Measurements from ENCODE around the gene WWOX.

Gene WWOX

GRCh38 chr16:78209951-78210661, 110.7 kb downstream of the WWOX start:
- H3K4me3 ChIP-seq (replicated peaks in 1 of 2; ENCODE audit: low read depth in 2 of 2, low read length in 2 of 2): no peak overlapping the region
- TF ChIP-seq CTCF (IDR thresholded peaks at IDR 0.05; ENCODE audit: low read depth, low read length): no peak
- peak in 1 of 2 donors; percentile 12 for DNase-seq (ENCODE audit: low read depth in 2 of 2)

GRCh38 chr16:78211020-78211599, 111.7 kb downstream of the WWOX start:
- no peak overlapping the region for H3K4me3 ChIP-seq (replicated peaks in 1 of 2; ENCODE audit: low read depth in 2 of 2, low read length in 2 of 2)
- DNase-seq (ENCODE audit: low read depth in 2 of 2): no peak
- no peak for TF ChIP-seq CTCF (IDR thresholded peaks at IDR 0.05; ENCODE audit: low read depth, low read length)

GRCh38 chr16:78211946-78212345, 112.5 kb downstream of the WWOX start:
- TF ChIP-seq CTCF (IDR thresholded peaks at IDR 0.05; ENCODE audit: low read depth, low read length): no peak
- no peak overlapping the region for H3K4me3 ChIP-seq (replicated peaks in 1 of 2; ENCODE audit: low read depth in 2 of 2, low read length in 2 of 2)
- no peak for DNase-seq (ENCODE audit: low read depth in 2 of 2)

DNA sequence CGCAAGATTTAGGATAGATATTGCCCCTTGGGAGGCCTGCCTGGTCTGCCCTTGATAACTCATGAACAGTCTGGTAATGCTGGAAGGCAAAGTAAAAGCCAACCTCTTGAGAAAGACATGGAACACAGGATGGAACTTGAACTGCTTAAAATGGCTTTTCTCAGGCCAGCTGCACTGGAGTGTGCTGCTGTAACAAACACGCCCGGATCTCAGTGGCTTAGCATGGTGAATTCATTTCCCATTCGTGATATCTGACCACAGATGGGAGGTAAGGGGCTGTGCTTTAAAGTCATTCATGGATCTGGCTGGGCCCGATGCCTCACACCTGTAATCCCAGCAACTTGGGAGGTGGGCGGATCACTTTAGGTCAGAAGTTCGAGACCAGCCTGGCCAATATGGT, 113.2 kb downstream of the WWOX start:
- no peak overlapping the region for H3K4me3 ChIP-seq (replicated peaks in 1 of 2; ENCODE audit: low read depth in 2 of 2, low read length in 2 of 2)
- no peak for TF ChIP-seq CTCF (IDR thresholded peaks at IDR 0.05; ENCODE audit: low read depth, low read length)
- no peak for DNase-seq (ENCODE audit: low read depth in 2 of 2)

- no peak for TF ChIP-seq CTCF (IDR thresholded peaks at IDR 0.05; ENCODE audit: low read depth, low read length)
- DNase-seq (ENCODE audit: low read depth in 2 of 2): no peak
- no peak overlapping the region for H3K4me3 ChIP-seq (replicated peaks in 1 of 2; ENCODE audit: low read depth in 2 of 2, low read length in 2 of 2)
These were observed 114.3 kb downstream of the WWOX start for GRCh38 chr16:78213751-78214150.

DNA sequence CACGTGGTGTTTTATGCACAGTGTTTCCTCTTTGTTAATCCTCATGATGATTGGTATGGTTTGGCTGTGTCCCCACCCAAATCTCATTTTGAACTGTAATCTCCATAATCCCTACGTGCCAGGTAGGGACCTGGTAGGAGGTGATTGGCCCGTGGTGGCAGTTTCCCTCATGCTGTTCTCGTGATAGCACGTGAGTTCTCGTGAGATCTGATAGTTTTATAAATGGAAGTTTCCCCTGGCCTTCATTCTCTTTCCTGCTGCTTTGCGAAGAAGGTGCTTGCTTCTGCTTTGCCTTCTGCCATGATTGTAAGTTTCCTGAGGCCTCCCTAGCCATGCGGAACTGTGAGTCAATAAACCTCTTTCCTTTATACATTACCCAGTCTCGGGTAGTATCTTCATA, 115.8 kb downstream of the WWOX start:
- TF ChIP-seq CTCF (IDR thresholded peaks at IDR 0.05; ENCODE audit: low read depth, low read length): no peak
- no peak for DNase-seq (ENCODE audit: low read depth in 2 of 2)
- no peak overlapping the region for H3K4me3 ChIP-seq (replicated peaks in 1 of 2; ENCODE audit: low read depth in 2 of 2, low read length in 2 of 2)
